K562 (cell line): ENCODE data around the gene NFATC3. TPM values are rescaled to one million over a fixed set of nuclear protein-coding genes. Genes with fewer than 3 reads are reported as not detected.

Experiments used
- ARID2 ChIP-seq: fragments of 450-650 bp; IDR thresholded peaks from 2 replicates; pipeline ENCODE4 v1.6.1; 2017; ENCODE audit warnings: antibody characterized with exemption, mild to moderate bottlenecking
- ATF4 ChIP-seq: fragments of 450-650 bp; formaldehyde crosslinking; IDR thresholded peaks from 2 replicates; pipeline ENCODE4 v1.4.0; 2022; ENCODE audit warnings: mild to moderate bottlenecking, moderate library complexity
- CBX5 ChIP-seq: IDR thresholded peaks from 2 replicates; pipeline ENCODE4 v1.6.1; 2014; ENCODE audit warnings: low read depth, borderline replicate concordance
- FOXM1 ChIP-seq, 2 experiments: fragments of 450-650 bp in 1 of 2; sonication (generic) in 1 of 2; formaldehyde crosslinking in 1 of 2; IDR thresholded peaks; 2 replicates each; pipeline versions ENCODE4 v1.6.1 to v1.9.0; 2017 to 2022; ENCODE audit warnings: low read depth in 2 of 2, mild to moderate bottlenecking in 2 of 2, missing genetic modification reagents in 1 of 2, moderate library complexity in 1 of 2
- LCOR ChIP-seq: sonication (generic); formaldehyde crosslinking; IDR thresholded peaks from 2 replicates; pipeline ENCODE4 v1.8.0; 2022; ENCODE audit warnings: mild to moderate bottlenecking, missing genetic modification reagents
- MITF ChIP-seq: IDR thresholded peaks from 2 replicates; pipeline ENCODE4 v1.6.1; 2014; ENCODE audit warnings: antibody characterized with exemption
- NCOR1 ChIP-seq: fragments of 450-650 bp; IDR thresholded peaks from 2 replicates; pipeline ENCODE4 v1.6.1; 2016; ENCODE audit warnings: mild to moderate bottlenecking, moderate library complexity
- NFIX ChIP-seq: fragments of 250-450 bp; sonication (Bioruptor Pico); IDR thresholded peaks from 2 replicates; pipeline ENCODE4 v1.4.0; 2020; ENCODE audit warnings: low read depth, mild to moderate bottlenecking, moderate library complexity
- ZKSCAN3 ChIP-seq: fragments of 250-450 bp; sonication (Bioruptor Pico); IDR thresholded peaks from 2 replicates; pipeline ENCODE4 v1.4.0; 2020
- ZNF263 ChIP-seq: sonication (generic); formaldehyde crosslinking; IDR thresholded peaks from 2 replicates; pipeline ENCODE4 v1.8.0; 2022; ENCODE audit warnings: mild to moderate bottlenecking, missing genetic modification reagents, borderline replicate concordance
- ZNF395 ChIP-seq: fragments of 200-800 bp; sonication (Bioruptor generic); IDR thresholded peaks from 2 replicates; pipeline ENCODE4 v1.6.1; 2017; ENCODE audit warnings: missing genetic modification characterization, missing compliant biosample characterization
- ZNF398 ChIP-seq: fragments of 250-450 bp; sonication (Bioruptor Pico); IDR thresholded peaks from 2 replicates; pipeline ENCODE4 v1.8.0; 2021; ENCODE audit warnings: moderate library complexity, mild to moderate bottlenecking, inconsistent platforms
- ZNF586 ChIP-seq: fragments of 450-650 bp; formaldehyde crosslinking; conservative IDR thresholded peaks from 2 replicates; pipeline ENCODE4 v1.4.0; 2020; ENCODE audit warnings: mild to moderate bottlenecking, moderate library complexity
- polyA plus RNA-seq, 8 experiments: library from polyadenylated mRNA; depleted of rRNA in 4 of 8; stranded (reverse) in 5 of 8; unstranded in 3 of 8; fragments of >200 nt; fragmentation: Nextera tagmentation in 2 of 8; fragmentation: Illumina TruSeq in 1 of 8; extraction: Ambion mirVana in 2 of 8; extraction: Trizol in 1 of 8; gene quantifications; 2 replicates each; pipeline versions ENCODE4 v1.2.1 to v1.2.3, GENCODE V29; 2011 to 2014; ENCODE audit warnings: inconsistent platforms in 1 of 8, missing spikeins in 1 of 8
- total RNA-seq, 7 experiments: library from RNA; depleted of rRNA in 6 of 7; stranded (reverse); fragments of >200 nt in 6 of 7; fragmentation: Illumina TruSeq in 2 of 7; extraction: Trizol in 2 of 7; gene quantifications; 2 replicates each; pipeline versions ENCODE4 v1.2.1 to v1.2.3, GENCODE V29; 2011 to 2021; ENCODE audit warnings: low replicate concordance in 1 of 7
- TF ChIP-seq, protein P1 (sequence below): sonication (generic); formaldehyde crosslinking; IDR thresholded peaks from 2 replicates; pipeline ENCODE4 v1.8.1; 2023; ENCODE audit warnings: mild to moderate bottlenecking, missing genetic modification reagents

Gene NFATC3
- total and polyA plus RNA-seq, 9 of the 15 experiments (the other 6 are each of a cell fraction or from before 2014, with no cell fraction given) = 15.7 to 98.4 (median 59.4) TPM

- TF ChIP-seq, protein P1, sequence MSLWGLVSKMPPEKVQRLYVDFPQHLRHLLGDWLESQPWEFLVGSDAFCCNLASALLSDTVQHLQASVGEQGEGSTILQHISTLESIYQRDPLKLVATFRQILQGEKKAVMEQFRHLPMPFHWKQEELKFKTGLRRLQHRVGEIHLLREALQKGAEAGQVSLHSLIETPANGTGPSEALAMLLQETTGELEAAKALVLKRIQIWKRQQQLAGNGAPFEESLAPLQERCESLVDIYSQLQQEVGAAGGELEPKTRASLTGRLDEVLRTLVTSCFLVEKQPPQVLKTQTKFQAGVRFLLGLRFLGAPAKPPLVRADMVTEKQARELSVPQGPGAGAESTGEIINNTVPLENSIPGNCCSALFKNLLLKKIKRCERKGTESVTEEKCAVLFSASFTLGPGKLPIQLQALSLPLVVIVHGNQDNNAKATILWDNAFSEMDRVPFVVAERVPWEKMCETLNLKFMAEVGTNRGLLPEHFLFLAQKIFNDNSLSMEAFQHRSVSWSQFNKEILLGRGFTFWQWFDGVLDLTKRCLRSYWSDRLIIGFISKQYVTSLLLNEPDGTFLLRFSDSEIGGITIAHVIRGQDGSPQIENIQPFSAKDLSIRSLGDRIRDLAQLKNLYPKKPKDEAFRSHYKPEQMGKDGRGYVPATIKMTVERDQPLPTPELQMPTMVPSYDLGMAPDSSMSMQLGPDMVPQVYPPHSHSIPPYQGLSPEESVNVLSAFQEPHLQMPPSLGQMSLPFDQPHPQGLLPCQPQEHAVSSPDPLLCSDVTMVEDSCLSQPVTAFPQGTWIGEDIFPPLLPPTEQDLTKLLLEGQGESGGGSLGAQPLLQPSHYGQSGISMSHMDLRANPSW (CRISPR knock-in tag) = no peak
- TF ChIP-seq MITF = no peak
- no peak for TF ChIP-seq FOXM1 (IDR thresholded peaks at IDR 0.05; ENCODE audit: low read depth)
- no peak for TF ChIP-seq FOXM1 (CRISPR knock-in tag; IDR thresholded peaks at IDR 0.05; ENCODE audit: low read depth)
- no peak for TF ChIP-seq ARID2
- TF ChIP-seq CBX5 = no peak
- 0 out of 2 replicates have a peak, but pooled peaks have one; percentile 38 for TF ChIP-seq LCOR (CRISPR knock-in tag)
- no peak for TF ChIP-seq NCOR1
- TF ChIP-seq ZKSCAN3 (CRISPR knock-in tag) = no peak
- no peak for TF ChIP-seq ZNF398 (CRISPR knock-in tag)
- TF ChIP-seq ZNF263 (CRISPR knock-in tag) = no peak
- TF ChIP-seq ZNF586 (CRISPR knock-in tag) = no peak
- TF ChIP-seq ZNF395 (CRISPR knock-in tag) = no peak
- no peak for TF ChIP-seq NFIX
- no peak for TF ChIP-seq ATF4 (CRISPR knock-in tag)
Measured at GRCh38 chr16:68093816-68094613, 8.8 kb downstream of the NFATC3 start (continued).
